Measurements from ENCODE around the gene ARHGAP26.
"Not testable (repeated sequence)": the region's sequence is repeated elsewhere in the genome, so short reads cannot be mapped to it uniquely, and the experiment has no call there.

ARHGAP26 gene

DNA sequence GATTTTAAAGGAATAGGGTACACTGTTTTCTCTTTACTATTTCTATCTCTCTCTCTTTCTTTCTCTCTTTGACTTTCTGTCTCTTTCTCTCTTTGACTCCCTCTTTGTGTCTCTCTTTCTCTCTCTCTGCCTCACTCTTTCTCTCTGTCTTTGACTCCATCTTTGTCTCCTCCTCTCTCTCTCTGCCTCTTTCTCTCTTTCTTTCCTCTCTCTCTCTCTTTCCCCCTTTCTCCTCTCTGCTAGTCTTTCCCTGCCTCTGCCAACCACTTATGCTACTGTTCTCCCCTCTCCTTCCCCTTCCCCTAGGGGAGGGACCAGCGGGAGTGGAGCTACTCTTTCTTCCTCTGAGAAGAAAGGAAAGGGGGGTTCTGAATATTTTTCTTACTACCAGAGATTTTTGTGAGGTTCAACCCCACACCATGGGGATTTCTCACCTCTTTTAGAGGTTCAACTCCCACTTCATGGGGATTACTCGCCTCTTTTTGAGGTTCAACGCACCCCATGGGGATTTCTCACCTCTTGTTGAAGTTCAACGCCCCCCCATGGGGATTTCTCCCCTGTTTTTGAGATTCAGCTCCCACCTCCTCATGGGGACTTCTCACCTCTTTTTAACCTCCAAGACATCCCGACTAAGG lies 323.4 kb downstream of the ARHGAP26 start:
- H4K20me1 ChIP-seq (ENCODE audit: insufficient read depth, low read length) = no peaks in the 10 kb centered on the region
- H3K27me3 ChIP-seq (ENCODE audit: insufficient read depth, low read length) = no peaks in the 10 kb centered on the region
- TF ChIP-seq, protein P1, sequence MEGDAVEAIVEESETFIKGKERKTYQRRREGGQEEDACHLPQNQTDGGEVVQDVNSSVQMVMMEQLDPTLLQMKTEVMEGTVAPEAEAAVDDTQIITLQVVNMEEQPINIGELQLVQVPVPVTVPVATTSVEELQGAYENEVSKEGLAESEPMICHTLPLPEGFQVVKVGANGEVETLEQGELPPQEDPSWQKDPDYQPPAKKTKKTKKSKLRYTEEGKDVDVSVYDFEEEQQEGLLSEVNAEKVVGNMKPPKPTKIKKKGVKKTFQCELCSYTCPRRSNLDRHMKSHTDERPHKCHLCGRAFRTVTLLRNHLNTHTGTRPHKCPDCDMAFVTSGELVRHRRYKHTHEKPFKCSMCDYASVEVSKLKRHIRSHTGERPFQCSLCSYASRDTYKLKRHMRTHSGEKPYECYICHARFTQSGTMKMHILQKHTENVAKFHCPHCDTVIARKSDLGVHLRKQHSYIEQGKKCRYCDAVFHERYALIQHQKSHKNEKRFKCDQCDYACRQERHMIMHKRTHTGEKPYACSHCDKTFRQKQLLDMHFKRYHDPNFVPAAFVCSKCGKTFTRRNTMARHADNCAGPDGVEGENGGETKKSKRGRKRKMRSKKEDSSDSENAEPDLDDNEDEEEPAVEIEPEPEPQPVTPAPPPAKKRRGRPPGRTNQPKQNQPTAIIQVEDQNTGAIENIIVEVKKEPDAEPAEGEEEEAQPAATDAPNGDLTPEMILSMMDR (IDR thresholded peaks at IDR 0.05; ENCODE audit: low read length) = no peak
- TF ChIP-seq EZH2 (IDR thresholded peaks at IDR 0.05; ENCODE audit: borderline replicate concordance, low read length) = no peak
- H3K27ac ChIP-seq (ENCODE audit: low read depth, low read length, poor library complexity, severe bottlenecking) = no peak overlapping the region
- no peaks in the 10 kb centered on the region for H3F3A ChIP-seq (ENCODE audit: insufficient read depth, low read length)
- H3K9ac ChIP-seq (ENCODE audit: low read length) = no peak overlapping the region
- H3K4me3 ChIP-seq (ENCODE audit: low read depth, low read length, poor library complexity, severe bottlenecking) = no peak overlapping the region
- H3K9me2 ChIP-seq (ENCODE audit: low read depth, low read length) = no peaks in the 10 kb centered on the region
- H3K4me2 ChIP-seq (ENCODE audit: low read length) = no peak overlapping the region
- H3K9me3 ChIP-seq (ENCODE audit: low read length) = no peaks in the 10 kb centered on the region
- no peak overlapping the region for H2AFZ ChIP-seq (ENCODE audit: low read length)
- no peaks in the 10 kb centered on the region for H3K4me1 ChIP-seq (ENCODE audit: insufficient read depth, low read length, severe bottlenecking)
- no peaks in the 10 kb centered on the region for H3K36me3 ChIP-seq (ENCODE audit: insufficient read depth, low read length)
- H3K79me2 ChIP-seq (ENCODE audit: insufficient read depth, low read length) = no peaks in the 10 kb centered on the region

- H4K20me1 ChIP-seq (ENCODE audit: insufficient read depth, low read length) = no peaks in the 10 kb centered on the region
- no peak overlapping the region for H2AFZ ChIP-seq (ENCODE audit: low read length)
- H3K9ac ChIP-seq (ENCODE audit: low read length) = no peak overlapping the region
- no peaks in the 10 kb centered on the region for H3K36me3 ChIP-seq (ENCODE audit: insufficient read depth, low read length)
- no peaks in the 10 kb centered on the region for H3K9me3 ChIP-seq (ENCODE audit: low read length)
- H3K79me2 ChIP-seq (ENCODE audit: insufficient read depth, low read length) = no peaks in the 10 kb centered on the region
- TF ChIP-seq EZH2 (IDR thresholded peaks at IDR 0.05; ENCODE audit: borderline replicate concordance, low read length) = no peak
- TF ChIP-seq, protein P1 (IDR thresholded peaks at IDR 0.05; ENCODE audit: low read length) = peak; percentile 30
- no peaks in the 10 kb centered on the region for H3K27me3 ChIP-seq (ENCODE audit: insufficient read depth, low read length)
- H3K4me2 ChIP-seq (ENCODE audit: low read length) = no peak overlapping the region
- no peaks in the 10 kb centered on the region for H3K9me2 ChIP-seq (ENCODE audit: low read depth, low read length)
- H3F3A ChIP-seq (ENCODE audit: insufficient read depth, low read length) = no peaks in the 10 kb centered on the region
- no peak overlapping the region for H3K4me3 ChIP-seq (ENCODE audit: low read depth, low read length, poor library complexity, severe bottlenecking)
- H3K27ac ChIP-seq (ENCODE audit: low read depth, low read length, poor library complexity, severe bottlenecking) = no peak overlapping the region
- H3K4me1 ChIP-seq (ENCODE audit: insufficient read depth, low read length, severe bottlenecking) = peaks cover 2% of the 10 kb centered on the region
Measured at GRCh38 chr5:143094087-143094521, 323.9 kb downstream of the ARHGAP26 start.

DNA sequence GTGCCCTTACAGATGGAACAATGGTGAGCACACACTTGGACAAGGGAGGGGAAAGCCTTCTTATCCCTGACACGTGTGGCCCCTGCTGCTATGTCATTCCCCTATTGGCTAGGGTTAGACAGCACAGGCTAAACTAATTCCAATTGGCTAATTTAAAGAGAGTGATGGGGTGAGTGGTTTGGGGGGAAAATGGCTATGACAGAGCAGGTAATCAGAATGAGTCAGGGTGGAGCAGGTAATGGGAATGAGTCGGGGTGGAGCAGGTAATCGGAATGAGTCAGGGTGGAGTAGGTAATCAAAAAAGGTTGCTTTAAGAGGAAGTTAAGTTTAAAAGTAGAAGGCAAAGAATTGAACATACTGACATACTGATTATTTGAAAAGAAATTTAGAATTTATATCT lies 324.4 kb downstream of the ARHGAP26 start:
- H4K20me1 ChIP-seq (ENCODE audit: insufficient read depth, low read length); H3K9me2 ChIP-seq (ENCODE audit: low read depth, low read length); H3K4me1 ChIP-seq (ENCODE audit: insufficient read depth, low read length, severe bottlenecking); H3K27ac ChIP-seq (ENCODE audit: low read depth, low read length, poor library complexity, severe bottlenecking); H3K79me2 ChIP-seq (ENCODE audit: insufficient read depth, low read length); H3F3A ChIP-seq (ENCODE audit: insufficient read depth, low read length); H3K4me2 ChIP-seq (ENCODE audit: low read length); H3K4me3 ChIP-seq (ENCODE audit: low read depth, low read length, poor library complexity, severe bottlenecking); H3K27me3 ChIP-seq (ENCODE audit: insufficient read depth, low read length); H3K9me3 ChIP-seq (ENCODE audit: low read length); H3K9ac ChIP-seq (ENCODE audit: low read length); H3K36me3 ChIP-seq (ENCODE audit: insufficient read depth, low read length); H2AFZ ChIP-seq (ENCODE audit: low read length): not testable (repeated sequence)

DNA sequence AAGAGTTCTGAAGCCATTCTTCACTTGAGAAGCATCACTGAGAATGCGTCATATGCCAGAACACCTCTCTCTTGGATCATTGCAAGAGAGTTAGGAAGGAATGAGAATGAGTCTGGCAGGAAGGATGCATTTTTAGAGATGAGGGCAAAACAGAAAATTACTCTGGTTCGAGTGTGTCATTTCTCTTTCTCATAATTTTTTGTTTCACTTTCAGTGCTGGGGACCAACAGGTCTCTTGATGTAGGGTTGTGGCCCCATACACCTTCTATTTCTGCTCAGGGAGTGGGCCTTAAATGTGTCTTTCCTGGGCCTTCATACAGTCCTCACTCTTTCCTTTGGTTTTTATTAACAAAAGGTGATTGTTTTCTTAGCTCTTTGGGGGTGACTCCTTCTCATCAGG lies 330.9 kb downstream of the ARHGAP26 start:
- Histone ChIP-seq H3K9ac (ENCODE audit: low read length) (no peak overlapping the region), H3K4me2 (ENCODE audit: low read length) (no peak overlapping the region)
- no peak for TF ChIP-seq EZH2 (IDR thresholded peaks at IDR 0.05; ENCODE audit: borderline replicate concordance, low read length)
- TF ChIP-seq, protein P1 (IDR thresholded peaks at IDR 0.05; ENCODE audit: low read length) = no peak

More for the DNA sequence above, 330.9 kb downstream of the ARHGAP26 start:
- Histone ChIP-seq H3F3A (ENCODE audit: insufficient read depth, low read length) (no peaks in the 10 kb centered on the region; the same call in 1 of the 2 replicates), H3K27me3 (ENCODE audit: insufficient read depth, low read length) (no peaks in the 10 kb centered on the region), H3K9me2 (ENCODE audit: low read depth, low read length) (no peaks in the 10 kb centered on the region), H3K4me3 (ENCODE audit: low read depth, low read length, poor library complexity, severe bottlenecking) (no peak overlapping the region), H3K36me3 (ENCODE audit: insufficient read depth, low read length) (no peaks in the 10 kb centered on the region), H4K20me1 (ENCODE audit: insufficient read depth, low read length) (no peaks in the 10 kb centered on the region), H2AFZ (ENCODE audit: low read length) (no peak overlapping the region), H3K27ac (ENCODE audit: low read depth, low read length, poor library complexity, severe bottlenecking) (no peak overlapping the region), H3K9me3 (ENCODE audit: low read length) (no peaks in the 10 kb centered on the region), H3K79me2 (ENCODE audit: insufficient read depth, low read length) (no peaks in the 10 kb centered on the region), H3K4me1 (ENCODE audit: insufficient read depth, low read length, severe bottlenecking) (peaks cover 17% of the 10 kb centered on the region)
